AG04449 (cell line): Measurements from ENCODE around the gene NDUFA13.

Experiments used
- CTCF ChIA-PET: fragments of 350-600 bp; formaldehyde crosslinking; extraction: SDS; loops from one replicate; lab custom pipeline; 2021; ENCODE audit warnings: antibody characterized with exemption; lab: Yijun Ruan, JAX
- POLR2A ChIA-PET: fragments of 400-600, 350-600 bp; formaldehyde crosslinking; extraction: SDS; loops from one replicate; lab custom pipeline; 2020; ENCODE audit warnings: antibody characterized with exemption, inconsistent platforms; lab: Yijun Ruan, JAX
- DNase-seq: peaks from one replicate; pipeline ENCODE4 v3.0.0-alpha.2; 2010; ENCODE audit warnings: low read depth, low spot score
- H3K4me3 ChIP-seq: 2 replicates; pipeline ENCODE4 v1.5.1; 2011; ENCODE audit warnings: low read depth, mild to moderate bottlenecking, control low read depth, low read length
- CTCF ChIP-seq: IDR thresholded peaks from one replicate; pipeline ENCODE4 v1.5.1; 2011; ENCODE audit warnings: mild to moderate bottlenecking, moderate library complexity, low read length, control low read depth, inconsistent platforms; ENCODE audit not compliant: insufficient read depth; ENCODE audit errors: missing control alignments

The NDUFA13 gene

GRCh38 chr19:19547674-19548336 lies 31.8 kb downstream of the NDUFA13 start:
- DNase-seq = no peak
- no peak overlapping the region for H3K4me3 ChIP-seq
- no peak for TF ChIP-seq CTCF
- ChIA-PET CTCF (interaction anchor here (0.6 to 11.6 kb wide), 4 partner anchors 8 to 97 kb away, joined by 3 to 142 read pairs (median 4); partner anchors contain the start of gene YJEFN3), POLR2A (no interaction called here)

- DNase-seq = no peak
- no peak overlapping the region for H3K4me3 ChIP-seq
- ChIA-PET POLR2A (interaction anchor here (1.0 kb wide), 1 partner anchor 17 kb away, joined by 3 read pairs; no protein-coding TSS in a partner anchor), CTCF (interaction anchor here (0.9 to 11.6 kb wide), 5 partner anchors 19 to 95 kb away, joined by 3 to 142 read pairs (median 25); partner anchors contain the start of genes GMIP and YJEFN3)
- TF ChIP-seq CTCF = no peak
Observed at GRCh38 chr19:19548915-19549759, 33.1 kb downstream of the NDUFA13 start.

- CTCF ChIA-PET = interaction anchor here (0.9 to 11.6 kb wide), 7 partner anchors 9 to 94 kb away, joined by 3 to 142 read pairs (median 25); partner anchors contain the start of genes GMIP and YJEFN3
- H3K4me3 ChIP-seq = no peak overlapping the region
- POLR2A ChIA-PET = no interaction called here
- DNase-seq = no peak
- TF ChIP-seq CTCF = no peak
Observed at GRCh38 chr19:19549804-19550464, 33.9 kb downstream of the NDUFA13 start.

GRCh38 chr19:19550485-19550929 lies 34.5 kb downstream of the NDUFA13 start:
- no peak overlapping the region for H3K4me3 ChIP-seq
- DNase-seq = no peak
- no peak for TF ChIP-seq CTCF
- CTCF ChIA-PET = interaction anchor here (0.9 to 11.6 kb wide), 8 partner anchors 10 to 94 kb away, joined by 3 to 142 read pairs (median 16); partner anchors contain the start of genes GMIP, NDUFA13 and YJEFN3
- POLR2A ChIA-PET = no interaction called here

DNA sequence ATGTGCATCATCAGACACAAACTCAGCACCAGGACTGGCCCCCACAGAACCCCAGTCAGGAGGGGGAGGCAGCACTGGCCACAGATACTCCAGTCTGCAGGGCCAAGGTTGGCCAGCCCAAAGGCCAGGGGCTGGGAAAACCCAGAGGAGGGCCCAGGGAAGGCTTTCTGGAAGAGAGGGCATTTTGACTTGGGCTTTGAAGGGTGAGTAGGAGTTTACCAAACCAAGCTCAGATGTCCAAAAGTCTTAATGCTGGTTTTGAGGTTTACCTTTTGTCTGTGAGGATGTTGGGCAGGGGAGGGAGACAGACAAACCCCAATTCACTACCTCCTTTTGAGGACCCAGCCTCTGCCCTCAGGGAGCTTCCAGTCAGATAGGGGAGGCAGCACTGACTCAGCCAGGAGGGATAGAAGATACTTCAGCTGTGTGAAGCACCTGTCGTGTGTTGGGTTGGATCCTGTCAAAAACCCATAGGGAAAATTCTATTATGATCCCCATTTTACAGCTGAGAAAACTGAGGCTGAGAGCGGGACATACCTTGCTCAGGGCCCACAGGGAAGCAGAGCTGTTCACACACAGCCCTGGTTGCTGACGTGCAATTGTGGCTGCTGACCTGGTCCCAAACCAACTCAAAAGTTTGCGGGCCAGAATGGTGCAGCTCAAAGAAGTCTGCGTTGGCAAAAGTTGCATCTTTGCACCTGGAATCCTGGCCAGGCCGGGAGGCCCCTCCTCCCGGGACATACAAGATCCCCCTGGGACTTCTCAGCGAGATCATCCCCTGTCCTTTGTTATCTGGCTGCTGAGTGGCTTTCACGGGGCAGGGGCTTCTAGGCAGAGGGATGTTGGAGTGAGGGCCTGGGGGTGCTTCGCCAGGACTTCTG lies 35.2 kb downstream of the NDUFA13 start:
- ChIA-PET CTCF (interaction anchor here (0.8 to 11.6 kb wide), 11 partner anchors 10 to 93 kb away, joined by 3 to 142 read pairs (median 8); partner anchors contain the start of genes GMIP, NDUFA13 and YJEFN3), POLR2A (no interaction called here)
- TF ChIP-seq CTCF = no peak
- DNase-seq = no peak
- H3K4me3 ChIP-seq = no peak overlapping the region
